GM18507 (cell line): Measurements from ENCODE around the gene CACNA1A.

Experiments
- DNase-seq: peaks from one replicate; pipeline ENCODE4 v3.0.0; 2011; ENCODE audit warnings: low read depth; ENCODE audit not compliant: insufficient read length; ENCODE audit errors: extremely low spot score
- FAIRE-seq: peaks from 2 replicates; lab custom pipeline; 2011; peaks lifted over from hg19 to GRCh38; lab: Jason Lieb, UNC

Gene CACNA1A

DNA sequence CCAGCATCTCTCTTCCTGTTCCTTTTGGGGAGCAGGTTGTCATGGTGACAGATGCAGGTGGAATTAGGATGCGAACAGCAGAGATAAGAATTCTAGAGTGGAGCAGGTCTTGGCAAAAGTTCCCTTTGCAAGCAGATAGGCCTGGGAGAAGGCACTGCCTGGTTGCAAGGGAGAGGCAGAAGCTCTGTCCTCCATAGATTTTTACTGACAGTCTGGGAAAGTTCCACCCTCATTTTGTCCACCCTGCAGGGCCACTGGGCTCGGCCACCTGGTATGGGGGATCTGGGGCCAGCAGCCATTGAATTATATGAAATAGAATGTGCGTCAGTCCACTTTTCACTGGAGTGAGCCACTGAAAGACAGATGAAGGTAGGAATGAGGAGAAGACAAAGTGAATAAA lies 214.4 kb downstream of the CACNA1A start:
- FAIRE-seq (no peak), DNase-seq (no peak)

DNA sequence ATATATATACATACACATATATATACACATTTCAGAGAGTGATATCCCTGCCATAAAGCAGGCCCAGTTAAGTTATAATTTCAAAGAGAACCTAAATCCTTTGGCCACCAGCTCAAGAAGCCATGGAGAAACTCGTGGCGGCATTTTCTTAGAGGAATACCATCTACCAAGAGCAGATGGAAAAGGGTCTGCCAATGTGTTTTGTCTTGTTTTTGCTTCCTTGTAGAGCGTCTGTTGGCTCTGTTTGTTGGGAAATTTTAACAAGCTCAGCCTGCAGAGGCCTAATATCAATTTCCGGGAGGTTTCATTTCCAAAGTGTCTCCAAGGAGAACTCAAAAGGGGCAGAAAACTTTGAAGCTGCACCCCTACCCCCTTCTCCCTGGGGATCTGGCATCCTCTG lies 215.5 kb downstream of the CACNA1A start:
- no peak for FAIRE-seq

DNA sequence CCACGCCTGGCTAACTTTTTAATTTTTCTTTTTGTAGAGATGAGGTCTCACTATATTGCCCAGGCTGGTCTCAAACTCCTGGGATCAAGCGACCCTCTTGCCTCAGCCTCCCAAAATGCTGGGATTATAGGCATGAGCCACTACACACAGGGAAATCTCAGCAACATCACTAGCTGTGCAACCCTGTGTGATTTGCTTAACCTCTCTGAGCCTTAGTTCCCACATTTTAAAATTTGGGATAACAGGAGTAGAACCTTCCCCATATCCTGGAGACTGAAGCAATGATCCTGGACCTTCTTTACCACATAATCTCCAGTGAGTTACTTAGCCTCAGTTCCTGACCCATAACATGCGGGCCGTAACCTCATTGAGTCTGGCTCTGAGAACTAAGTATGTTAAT lies 217.0 kb downstream of the CACNA1A start:
- FAIRE-seq (no peak), DNase-seq (no peak)

More for the DNA sequence above, 215.5 kb downstream of the CACNA1A start:
- DNase-seq, result no peak

DNA sequence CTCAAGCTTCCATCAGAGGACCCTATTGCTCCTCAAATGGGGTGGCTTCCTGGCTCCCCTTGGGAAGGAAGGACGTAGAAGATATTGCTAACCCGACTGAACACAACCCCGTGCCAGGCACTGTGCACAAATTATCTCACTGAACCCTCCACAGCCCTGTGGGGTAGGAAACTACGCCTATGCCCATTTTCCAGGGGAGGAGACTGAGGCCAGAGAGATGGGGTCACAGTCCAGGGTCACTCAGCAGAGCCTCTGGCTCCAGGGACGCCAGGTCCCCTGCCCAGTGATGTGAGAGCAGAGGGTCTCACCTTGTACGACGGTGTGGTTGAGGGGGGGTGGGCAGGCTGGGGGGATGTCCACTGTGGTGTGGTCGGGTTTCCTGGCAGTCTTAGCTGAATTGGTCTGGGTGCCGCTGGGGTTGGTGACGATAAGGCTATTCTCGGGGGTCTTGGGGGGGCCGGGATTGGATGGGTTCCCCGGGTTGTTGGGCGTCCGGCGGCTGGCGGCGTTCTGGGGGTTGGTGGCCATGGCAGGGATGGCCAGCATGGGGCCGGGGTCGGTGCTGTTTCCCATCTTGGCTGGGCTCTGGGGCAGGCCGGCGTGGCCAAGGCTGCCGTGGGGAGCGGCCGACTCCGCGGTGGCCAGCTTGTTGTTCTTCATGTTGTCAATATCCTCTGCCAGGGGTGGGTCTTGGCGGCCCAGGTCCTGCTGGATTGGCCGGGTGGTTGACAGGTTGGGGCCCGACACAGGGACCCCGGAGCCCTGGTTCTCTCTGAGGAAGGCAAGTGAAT lies 219.9 kb downstream of the CACNA1A start:
- DNase-seq (no peak), FAIRE-seq (no peak)

DNA sequence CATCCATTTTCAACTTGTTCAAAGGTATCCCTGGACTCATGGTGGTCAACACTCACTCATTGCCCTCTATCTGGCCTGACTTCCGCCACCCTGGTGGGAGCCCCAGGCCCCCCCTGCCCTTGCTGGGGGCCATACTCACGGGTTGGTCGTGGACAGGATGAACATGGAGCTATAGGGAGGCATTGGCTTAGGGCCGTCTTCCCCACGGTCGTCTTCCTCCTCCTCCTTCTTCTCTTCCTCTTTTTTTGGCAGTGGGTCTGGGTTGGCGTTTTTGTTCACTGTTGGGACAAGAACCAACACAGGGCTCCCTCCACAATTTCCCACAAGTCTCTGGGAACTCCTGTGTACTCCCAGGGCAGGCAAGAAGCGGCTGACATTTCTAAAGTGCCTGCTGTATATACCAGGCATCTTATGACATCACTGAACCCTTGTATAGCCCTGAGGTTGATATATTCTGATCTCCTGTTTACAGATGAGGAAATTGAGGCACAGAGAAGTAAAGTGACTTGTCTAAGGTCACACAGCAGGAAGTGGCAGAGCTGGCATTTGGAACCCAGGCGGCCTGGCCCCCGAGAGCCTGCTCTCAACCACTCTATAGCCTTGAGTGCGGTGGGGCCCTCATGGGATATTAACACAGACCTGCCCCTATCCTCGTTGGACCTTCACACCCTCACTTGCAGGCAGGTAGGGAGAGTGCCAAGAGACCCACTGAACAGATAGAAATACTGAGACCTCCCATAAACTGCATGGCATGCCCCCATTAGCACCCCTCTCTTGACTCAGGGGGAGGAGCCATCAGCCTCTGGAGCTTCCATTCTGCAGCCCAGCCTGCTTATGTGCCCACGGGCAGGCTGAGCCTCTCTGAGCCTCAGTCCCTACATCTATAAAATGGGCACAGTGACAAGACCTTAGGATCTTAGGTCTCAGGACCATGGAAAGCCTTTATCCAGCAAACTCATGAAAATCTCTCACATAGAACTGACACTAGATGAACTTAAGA lies 221.1 kb downstream of the CACNA1A start:
- FAIRE-seq (no peak), DNase-seq (no peak)

DNA sequence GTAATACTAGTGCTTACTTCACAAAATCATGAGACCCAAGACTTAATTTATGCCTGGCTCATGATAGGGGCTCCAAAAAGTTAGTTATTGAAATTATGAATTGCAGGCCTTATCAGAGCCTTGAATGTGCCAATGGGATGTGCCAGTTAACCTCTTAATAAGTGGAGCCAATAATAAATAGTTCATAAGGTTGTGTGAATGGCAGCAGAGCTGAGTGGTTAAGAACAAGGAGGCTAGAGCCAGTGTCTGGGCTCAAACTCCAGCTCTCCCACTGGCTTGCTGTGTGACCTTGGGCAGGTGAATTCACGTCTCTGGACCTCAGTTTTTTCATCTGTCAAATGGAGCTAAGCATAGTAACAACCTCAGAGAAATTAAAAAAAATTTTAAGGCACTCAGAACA lies 222.4 kb downstream of the CACNA1A start:
- no peak for FAIRE-seq

DNA sequence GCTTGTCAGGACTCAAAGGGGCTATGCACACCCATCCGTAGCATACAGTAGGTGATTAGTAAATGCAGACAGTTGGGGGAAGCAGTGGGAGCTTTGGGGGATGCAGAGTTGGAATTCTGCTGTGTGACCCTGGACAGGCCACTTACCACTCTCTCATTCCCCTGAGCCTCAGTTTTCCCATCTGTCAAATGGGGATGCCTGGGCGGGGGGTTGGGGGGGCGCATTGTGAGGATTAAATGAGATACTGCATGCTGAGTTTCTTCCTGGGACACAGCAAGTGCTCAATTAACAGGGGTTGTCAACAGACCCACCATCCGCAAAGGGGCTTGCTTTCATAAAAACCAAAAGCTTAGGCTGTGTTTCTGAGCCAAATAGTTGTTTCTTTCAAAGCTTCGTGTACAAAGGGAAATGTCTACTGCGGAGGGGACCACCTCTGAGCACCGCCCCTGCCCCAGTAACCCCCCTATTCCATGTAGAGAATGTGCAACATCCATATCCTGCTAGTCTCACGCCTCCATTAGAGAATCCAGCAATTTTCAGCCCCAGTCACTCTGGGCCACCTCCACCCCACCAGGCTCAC lies 223.7 kb downstream of the CACNA1A start:
- no peak for DNase-seq
- FAIRE-seq, result no peak

More for the DNA sequence above, 222.4 kb downstream of the CACNA1A start:
- DNase-seq, result no peak

DNA sequence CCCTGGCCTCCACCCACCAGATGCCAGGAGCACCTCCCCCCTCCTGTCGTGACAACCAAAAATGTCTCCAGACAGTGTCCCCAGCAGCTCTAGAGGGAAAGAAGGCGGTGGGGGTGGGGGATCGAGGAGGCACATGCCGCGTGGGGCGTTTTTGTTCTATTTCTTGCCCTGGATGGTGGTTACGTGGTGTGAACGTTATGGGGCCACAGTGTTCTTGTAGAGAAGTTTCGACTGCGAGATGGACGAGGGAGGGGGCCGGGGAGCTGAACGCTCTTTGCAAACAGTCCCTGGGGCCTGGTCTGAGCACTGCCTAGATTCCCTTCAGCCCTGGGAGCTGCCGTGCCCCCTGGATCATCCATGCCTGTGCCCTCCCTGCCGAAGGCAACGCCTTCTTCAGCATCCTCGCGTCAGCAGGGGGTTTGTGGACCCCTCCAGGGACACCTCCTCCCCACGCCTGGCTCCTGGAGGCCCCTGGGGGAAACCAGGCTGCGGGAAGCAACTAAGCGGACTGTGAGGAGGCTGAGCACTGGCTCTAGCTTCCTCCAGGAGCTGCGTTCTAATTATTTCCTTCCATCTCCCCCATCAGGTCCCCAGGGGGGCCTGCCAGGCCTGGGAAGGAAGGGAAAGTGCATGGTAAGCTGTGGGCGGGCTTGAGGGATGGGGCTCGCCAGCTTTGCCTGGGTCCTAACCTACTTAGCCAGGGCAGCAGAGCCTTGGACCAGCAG lies 224.6 kb downstream of the CACNA1A start:
- FAIRE-seq, result no peak
- no peak for DNase-seq

DNA sequence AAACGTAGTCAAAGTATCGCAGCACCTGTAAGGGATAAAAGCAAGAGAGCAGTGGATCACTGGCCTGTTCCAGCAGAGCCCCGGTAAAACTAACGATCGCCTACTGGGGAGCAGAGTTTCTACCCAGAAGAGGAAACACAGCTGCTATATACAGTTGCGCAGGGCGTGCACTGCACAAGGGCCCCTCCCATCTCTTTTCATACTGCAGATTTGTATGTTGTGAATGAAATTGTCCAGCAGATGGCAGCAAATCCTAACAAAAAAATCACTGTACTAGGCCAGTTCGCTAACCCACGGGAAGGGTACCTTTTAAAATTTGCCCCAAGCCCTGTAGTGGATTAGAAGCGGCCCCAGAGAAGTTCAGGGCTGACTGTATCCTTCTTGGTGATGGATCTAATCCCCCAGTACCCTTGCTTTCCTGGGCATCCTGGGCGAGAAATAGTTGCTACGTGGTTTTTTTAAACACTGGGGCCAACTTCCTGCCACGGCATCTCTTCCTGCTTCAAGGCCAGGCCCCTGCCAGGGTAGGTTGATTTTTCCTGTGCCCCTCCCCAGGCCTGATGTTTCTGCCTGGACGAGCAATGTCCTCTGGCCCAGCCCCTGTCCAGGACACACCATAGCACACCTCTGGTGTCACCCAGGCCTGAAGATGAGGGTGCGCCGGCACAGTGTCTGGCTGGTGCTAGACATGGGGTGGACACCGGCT lies 229.0 kb downstream of the CACNA1A start:
- DNase-seq (peak; percentile 54), FAIRE-seq (peak; percentile 97)

DNA sequence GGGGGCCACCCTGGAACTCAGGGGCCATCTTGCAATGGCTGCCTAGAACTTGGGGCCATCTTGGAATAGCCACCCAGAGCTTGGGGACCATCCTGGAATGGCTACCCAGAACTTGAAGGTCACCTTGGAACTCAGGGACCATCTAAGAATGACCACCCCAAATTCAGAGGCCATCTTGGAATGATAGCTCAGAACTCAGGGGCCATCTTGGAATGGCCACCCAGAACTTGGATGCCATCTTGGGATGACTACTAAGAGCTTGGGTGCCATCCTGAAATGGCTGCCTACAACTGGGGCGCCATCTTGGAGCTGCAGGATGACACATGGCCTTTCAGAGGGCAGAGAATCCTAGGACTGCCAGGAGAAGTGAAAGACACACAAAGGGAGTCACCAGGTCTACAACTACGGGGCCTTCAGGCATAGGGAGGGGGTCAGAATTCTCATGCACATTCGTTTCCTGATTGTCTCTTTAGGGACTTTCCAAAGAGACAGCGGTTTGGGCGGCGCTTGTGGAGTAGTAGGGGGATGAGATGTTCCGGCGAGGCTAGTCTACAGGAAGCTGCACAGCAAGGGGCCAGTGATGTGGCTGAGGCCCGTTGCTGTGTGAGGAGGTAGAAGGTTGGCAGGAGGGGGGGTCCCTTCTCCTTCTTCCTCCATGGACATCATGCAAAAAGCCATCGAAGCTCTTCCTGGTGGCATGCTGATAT lies 231.1 kb downstream of the CACNA1A start:
- peak; percentile 50 for FAIRE-seq
- no peak for DNase-seq

DNA sequence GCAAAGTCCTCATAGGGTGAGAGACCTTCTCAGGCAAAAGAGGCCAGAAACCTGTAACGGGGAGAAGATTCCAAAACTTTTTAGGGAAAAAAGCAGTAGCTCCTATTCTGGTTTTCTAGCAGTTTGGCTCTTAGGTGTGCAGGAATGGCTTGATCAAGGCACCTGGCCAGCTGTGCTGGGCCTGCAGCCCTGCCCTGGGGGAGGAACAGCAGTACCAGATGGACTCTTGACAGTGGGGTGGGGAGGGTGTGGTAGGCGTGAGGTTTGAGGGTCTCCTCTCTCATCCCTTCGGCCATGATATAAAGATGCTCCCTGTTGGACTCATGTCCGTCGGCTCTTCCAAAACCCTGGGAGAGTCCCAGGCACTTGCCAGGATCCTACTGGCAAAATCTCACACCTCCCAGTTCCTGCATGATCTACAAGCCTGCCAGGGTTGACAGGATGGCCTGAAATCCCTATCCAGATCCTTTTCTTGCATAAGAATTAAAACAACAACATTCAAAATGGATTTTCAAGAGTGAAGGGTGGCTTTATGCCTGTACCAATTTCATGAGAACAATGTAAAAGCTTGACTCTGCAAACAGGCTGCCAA lies 235.7 kb downstream of the CACNA1A start:
- DNase-seq, result no peak

DNA sequence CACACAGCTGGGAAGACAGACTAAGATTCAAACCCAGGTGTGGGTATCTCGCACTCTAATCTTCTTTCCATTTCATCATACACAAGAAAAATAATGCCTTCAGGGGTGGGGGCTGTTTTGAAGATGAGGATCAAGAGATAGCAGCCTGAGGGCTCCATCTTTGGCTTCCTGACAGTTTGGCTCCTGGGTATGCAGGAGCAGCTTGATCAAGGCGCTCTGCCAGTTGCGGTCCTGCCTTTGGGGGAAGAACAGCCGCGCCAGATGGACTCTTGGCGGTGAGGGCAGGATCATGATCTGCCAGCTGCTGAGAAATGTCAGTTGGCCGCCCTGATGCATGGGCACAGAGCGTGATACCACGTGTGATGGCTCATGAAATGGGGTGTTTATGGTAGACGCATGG lies 236.9 kb downstream of the CACNA1A start:
- FAIRE-seq, result no peak

More for the DNA sequence above, 235.7 kb downstream of the CACNA1A start:
- no peak for FAIRE-seq

DNA sequence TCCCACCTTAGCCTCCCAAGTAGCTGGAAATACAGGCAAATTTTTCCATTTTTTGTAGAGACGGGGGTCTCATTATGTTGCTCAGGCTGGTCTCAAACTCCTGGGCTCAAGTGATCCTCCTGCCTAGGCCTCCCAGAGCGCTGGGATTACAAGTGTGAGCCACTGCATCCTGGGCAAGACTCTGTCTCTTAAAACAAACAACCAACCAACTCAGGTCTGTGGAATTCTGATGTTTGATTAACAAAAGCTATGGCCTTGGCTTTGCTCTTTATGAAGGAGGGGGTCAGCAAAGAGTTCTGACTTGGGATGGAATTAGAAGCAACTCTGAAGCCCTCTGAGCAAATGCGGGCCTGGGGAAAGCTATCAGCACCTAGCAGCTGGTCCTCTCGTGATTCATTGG lies 238.4 kb downstream of the CACNA1A start:
- DNase-seq, result no peak
- no peak for FAIRE-seq

More for the DNA sequence above, 236.9 kb downstream of the CACNA1A start:
- DNase-seq, result no peak

DNA sequence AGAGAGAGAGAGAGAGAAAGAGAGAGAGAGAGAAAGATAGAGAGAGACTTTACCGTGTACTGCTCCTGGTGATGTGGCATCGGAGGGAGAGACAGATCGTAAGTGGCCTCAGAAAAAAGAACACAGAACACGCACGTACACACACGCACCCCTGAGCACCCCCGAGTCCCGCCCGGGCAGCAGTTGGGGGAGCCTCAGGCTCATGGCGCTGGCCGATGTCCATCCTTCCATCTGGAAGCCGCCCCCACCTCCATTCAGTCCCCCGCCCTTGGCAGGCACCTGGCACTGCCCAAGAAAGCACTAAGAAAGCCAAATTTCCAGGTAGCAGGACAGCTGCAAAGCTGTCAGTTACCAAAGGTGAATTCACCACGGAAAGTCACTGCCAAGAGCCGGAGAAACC lies 239.1 kb downstream of the CACNA1A start:
- DNase-seq (no peak), FAIRE-seq (no peak)

DNA sequence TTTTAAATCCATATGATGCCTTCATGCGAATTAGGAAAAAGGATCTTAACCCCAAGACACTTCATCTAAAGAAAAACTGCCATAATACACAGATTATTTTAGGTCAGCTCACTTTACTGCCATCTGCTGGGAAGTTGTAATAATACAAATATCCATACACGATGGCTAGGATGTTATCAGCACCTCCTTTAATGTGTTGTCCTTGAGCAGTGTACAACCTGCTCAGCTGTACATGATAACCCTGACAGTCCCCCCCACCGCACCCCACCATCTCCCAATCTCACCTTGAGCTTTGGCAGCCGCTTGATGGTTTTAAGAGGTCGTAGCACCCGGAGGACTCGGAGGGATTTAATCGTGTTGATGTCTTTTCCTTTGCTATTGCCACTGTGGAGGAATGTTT lies 243.8 kb downstream of the CACNA1A start:
- FAIRE-seq (peak; percentile 82), DNase-seq (no peak)

DNA sequence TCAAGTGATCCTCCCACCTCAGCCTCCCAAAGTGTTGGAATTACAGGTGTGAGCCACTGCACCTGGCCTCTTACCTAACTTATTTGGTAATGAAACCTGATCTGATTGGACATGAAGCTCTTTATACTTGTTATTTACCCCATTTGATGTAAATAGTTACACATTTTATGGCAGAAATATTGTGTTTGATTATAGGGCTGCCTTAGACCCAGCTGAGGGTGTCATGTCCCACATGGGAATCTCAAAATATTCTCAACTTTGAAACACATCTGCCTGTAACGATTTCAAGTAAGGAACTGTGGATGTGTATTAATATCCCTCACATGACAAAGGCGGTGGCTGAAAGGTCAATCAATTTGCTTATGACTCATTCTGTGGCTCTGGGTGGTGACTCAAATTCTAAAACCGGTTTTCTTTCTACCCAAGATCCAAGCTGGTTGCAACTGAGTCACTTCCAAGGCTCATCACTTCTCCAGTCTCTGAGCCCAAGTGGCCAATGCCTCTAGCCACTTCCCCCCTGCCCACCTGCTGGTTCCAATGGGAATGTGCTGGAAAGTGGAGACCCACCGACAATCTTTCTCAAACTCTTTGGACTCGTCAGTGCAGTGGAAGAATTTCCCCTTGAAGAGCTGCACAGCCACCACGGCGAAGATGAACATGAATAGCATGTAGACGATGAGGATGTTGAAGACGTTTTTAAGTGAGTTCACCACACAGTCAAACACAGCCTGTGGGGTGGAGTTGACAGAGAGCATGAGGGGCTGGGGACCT lies 245.2 kb downstream of the CACNA1A start:
- DNase-seq (peak; percentile 61), FAIRE-seq (peak; percentile 93)

DNA sequence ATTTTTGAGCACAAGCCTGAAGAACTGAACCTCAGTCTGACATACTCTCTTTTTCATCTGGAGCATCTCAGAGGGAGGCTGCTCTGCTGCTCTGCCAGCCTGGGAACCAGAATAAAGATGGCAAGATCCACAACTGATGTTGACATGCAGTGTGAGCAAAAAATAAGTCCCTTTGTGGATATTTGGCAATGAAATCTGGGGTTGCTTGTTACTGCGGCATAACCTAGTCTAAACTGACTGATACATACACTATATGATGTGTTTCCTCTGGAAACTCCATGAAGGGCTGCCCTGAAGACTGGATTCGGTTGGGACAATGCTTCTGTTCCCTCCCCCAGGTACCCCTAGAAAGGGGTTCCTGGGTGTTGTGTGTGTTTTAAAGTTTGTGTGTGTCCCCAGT lies 249.4 kb downstream of the CACNA1A start:
- no peak for DNase-seq
- FAIRE-seq, result no peak
